ENCODE data around the gene GORASP1. TPM values are rescaled to one million over a fixed set of nuclear protein-coding genes. Genes with fewer than 3 reads are reported as not detected.

Gene GORASP1
- total RNA-seq, 1 donor from 2014 or later = 11.5 TPM

DNA sequence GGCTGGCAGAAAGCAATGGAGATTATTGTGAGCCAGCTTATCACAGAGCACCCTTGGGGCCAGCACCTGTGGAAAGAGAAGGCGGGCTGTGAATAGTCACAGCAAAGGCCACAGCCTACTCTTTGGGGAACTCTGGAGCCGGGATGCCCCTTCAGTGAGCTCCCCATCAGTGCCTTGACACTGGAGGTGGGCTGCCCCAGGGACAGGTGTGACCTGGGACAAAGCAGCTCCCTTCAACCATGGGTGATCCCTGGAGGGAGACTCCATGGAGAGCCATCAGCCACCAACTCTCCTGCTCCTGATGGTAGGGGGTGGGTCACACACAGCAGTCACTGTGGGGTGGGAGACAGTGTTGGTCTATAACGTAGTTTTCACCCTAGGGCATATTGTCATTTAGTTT is 5.9 kb upstream of the GORASP1 start:
- no peak overlapping the region for H3K9ac ChIP-seq (ENCODE audit: low read depth in 1 of 3, low read length in 3 of 3)
- no peak overlapping the region for H3K27ac ChIP-seq (ENCODE audit: low read depth, low read length)
- no peaks in the 10 kb centered on the region for H3K27me3 ChIP-seq (ENCODE audit: control insufficient read depth in 3 of 3, insufficient read depth in 3 of 3, low read length in 3 of 3)
- peaks cover under 1 to 2% (median 2%) of the 10 kb centered on the region in 3 donors for H3K4me1 ChIP-seq (ENCODE audit: control insufficient read depth in 3 of 3, insufficient read depth in 3 of 3, low read length in 3 of 3)
- H3K9me3 ChIP-seq (ENCODE audit: control insufficient read depth in 3 of 3, low read length in 3 of 3) = no peaks in the 10 kb centered on the region
- no peak overlapping the region for H3K4me3 ChIP-seq (ENCODE audit: low read length in 3 of 3)
- no peaks in the 10 kb centered on the region for H3K36me3 ChIP-seq (ENCODE audit: control insufficient read depth in 3 of 3, insufficient read depth in 3 of 3, low read length in 3 of 3)

DNA sequence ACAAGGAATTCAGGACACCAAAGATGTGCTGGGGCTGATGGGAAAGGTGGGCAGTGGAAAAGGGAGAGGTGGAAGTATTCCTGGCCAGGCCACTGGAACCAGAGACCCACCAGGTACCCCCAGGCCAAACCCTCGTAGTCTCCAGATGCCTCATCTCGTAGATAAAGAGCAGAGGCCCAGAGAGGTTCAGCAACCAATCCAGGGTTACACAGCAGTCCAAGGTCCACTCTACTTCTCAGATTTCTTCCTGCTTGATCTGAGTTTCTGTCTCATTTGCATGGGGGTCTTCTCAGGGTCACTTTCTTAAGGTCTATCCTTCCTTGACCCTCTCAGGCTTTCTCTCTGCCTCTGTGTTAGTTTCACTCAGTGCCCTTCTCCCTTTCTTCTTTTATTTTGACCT is 5.1 kb upstream of the GORASP1 start:
- H3K4me1 ChIP-seq (ENCODE audit: control insufficient read depth in 3 of 3, insufficient read depth in 3 of 3, low read length in 3 of 3) = peaks cover 7 to 10% (median 8%) of the 10 kb centered on the region in 3 donors
- no peaks in the 10 kb centered on the region for H3K36me3 ChIP-seq (ENCODE audit: control insufficient read depth in 3 of 3, insufficient read depth in 3 of 3, low read length in 3 of 3)
- H3K27me3 ChIP-seq (ENCODE audit: control insufficient read depth in 3 of 3, insufficient read depth in 3 of 3, low read length in 3 of 3) = no peaks in the 10 kb centered on the region
- H3K27ac ChIP-seq (ENCODE audit: low read depth, low read length) = no peak overlapping the region
- H3K9me3 ChIP-seq (ENCODE audit: control insufficient read depth in 3 of 3, low read length in 3 of 3) = no peaks in the 10 kb centered on the region
- H3K9ac ChIP-seq (ENCODE audit: low read depth in 1 of 3, low read length in 3 of 3) = no peak overlapping the region
- H3K4me3 ChIP-seq (ENCODE audit: low read length in 3 of 3) = no peak overlapping the region

DNA sequence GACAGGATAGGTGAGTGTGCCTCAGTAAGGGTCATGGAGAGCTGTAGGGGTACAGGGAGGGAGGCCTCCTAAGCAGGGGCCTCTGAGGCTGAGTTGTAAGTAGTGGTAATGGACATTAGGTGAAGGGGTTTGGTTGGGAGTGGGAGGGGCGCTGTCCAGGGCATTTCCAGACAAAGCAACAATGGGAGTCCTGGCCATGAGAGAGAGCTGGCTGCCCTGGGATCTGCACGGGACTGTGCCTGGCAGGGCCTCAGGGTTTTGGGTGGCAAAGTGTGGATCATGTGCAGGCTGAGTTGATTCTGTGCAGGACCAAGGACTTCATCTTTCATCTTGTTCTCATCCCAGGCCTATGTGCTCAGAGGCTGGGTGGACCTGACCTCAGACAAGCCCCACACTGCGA is 4.7 kb upstream of the GORASP1 start:
- Histone ChIP-seq H3K36me3 (ENCODE audit: control insufficient read depth in 3 of 3, insufficient read depth in 3 of 3, low read length in 3 of 3) (no peaks in the 10 kb centered on the region), H3K4me3 (ENCODE audit: low read length in 3 of 3) (no peak overlapping the region)

DNA sequence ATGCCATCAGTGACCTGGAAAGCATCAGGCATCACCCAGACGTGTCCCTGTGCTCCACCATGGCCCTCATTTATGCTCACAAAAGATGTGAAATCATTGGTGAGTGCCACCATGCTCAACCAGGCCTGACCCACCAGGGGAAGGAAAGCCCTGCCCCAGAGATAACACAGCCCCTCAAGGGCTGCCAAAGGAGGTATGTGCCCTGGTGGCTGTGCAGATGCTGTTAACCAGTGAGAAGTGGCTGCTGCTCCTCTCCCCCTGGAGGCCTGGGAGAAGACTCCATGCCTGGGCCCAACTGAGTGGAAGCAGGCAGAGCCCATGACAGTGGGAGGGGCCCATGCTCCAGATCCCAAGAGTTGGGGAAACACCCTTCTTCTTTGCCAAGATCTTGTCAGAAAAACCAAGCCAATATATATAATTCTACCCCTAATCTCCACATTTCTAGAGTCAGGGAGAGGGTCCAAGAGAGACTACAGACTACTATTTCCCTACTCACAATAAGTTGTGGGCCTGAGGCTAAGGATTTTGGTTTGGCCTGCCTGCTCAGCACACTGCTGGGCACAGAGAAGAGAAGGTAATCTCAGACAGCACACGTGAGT is 2.7 kb upstream of the GORASP1 start:
- Histone ChIP-seq H3K4me1 (ENCODE audit: control insufficient read depth in 3 of 3, insufficient read depth in 3 of 3, low read length in 3 of 3) (peaks cover 24 to 29% (median 24%) of the 10 kb centered on the region in 3 donors), H3K4me3 (ENCODE audit: low read length in 3 of 3) (no peak overlapping the region), H3K27ac (ENCODE audit: low read depth, low read length) (no peak overlapping the region), H3K9ac (ENCODE audit: low read depth in 1 of 3, low read length in 3 of 3) (no peak overlapping the region), H3K27me3 (ENCODE audit: control insufficient read depth in 3 of 3, insufficient read depth in 3 of 3, low read length in 3 of 3) (no peaks in the 10 kb centered on the region), H3K9me3 (ENCODE audit: control insufficient read depth in 3 of 3, low read length in 3 of 3) (no peaks in the 10 kb centered on the region), H3K36me3 (ENCODE audit: control insufficient read depth in 3 of 3, insufficient read depth in 3 of 3, low read length in 3 of 3) (no peaks in the 10 kb centered on the region)

More for the DNA sequence above, 4.7 kb upstream of the GORASP1 start:
- no peaks in the 10 kb centered on the region for H3K27me3 ChIP-seq (ENCODE audit: control insufficient read depth in 3 of 3, insufficient read depth in 3 of 3, low read length in 3 of 3)
- H3K9me3 ChIP-seq (ENCODE audit: control insufficient read depth in 3 of 3, low read length in 3 of 3) = no peaks in the 10 kb centered on the region
- no peak overlapping the region for H3K9ac ChIP-seq (ENCODE audit: low read depth in 1 of 3, low read length in 3 of 3)
- peaks cover 7 to 11% (median 8%) of the 10 kb centered on the region in 3 donors for H3K4me1 ChIP-seq (ENCODE audit: control insufficient read depth in 3 of 3, insufficient read depth in 3 of 3, low read length in 3 of 3)
- H3K27ac ChIP-seq (ENCODE audit: low read depth, low read length) = no peak overlapping the region

DNA sequence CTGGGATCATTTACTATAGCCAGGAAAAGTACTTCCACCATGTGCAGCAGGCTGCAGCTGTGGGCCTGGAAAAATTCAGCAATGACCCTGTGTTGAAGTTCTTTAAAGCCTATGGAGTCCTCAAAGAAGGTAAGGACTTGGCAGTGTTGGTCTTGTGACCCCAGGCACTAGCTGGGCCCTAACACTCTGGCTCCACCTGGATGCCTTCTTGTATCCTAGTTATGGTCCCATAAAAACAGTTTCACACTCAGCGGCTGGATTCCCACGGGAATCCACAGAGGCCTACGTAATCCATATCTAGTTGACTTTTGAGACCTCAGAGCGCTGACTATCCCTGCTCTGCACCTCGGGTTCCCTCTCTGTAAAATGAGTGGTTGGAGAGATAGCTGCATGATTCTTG is 1.7 kb upstream of the GORASP1 start:
- H3K36me3 ChIP-seq (ENCODE audit: control insufficient read depth in 3 of 3, insufficient read depth in 3 of 3, low read length in 3 of 3) = no peaks in the 10 kb centered on the region
- no peak overlapping the region for H3K27ac ChIP-seq (ENCODE audit: low read depth, low read length)
- H3K27me3 ChIP-seq (ENCODE audit: control insufficient read depth in 3 of 3, insufficient read depth in 3 of 3, low read length in 3 of 3) = no peaks in the 10 kb centered on the region
- H3K9ac ChIP-seq (ENCODE audit: low read depth in 1 of 3, low read length in 3 of 3) = peak overlapping the region in 1 of 3 donors; percentile 33
- peaks cover 33 to 40% (median 35%) of the 10 kb centered on the region in 3 donors for H3K4me1 ChIP-seq (ENCODE audit: control insufficient read depth in 3 of 3, insufficient read depth in 3 of 3, low read length in 3 of 3)
- H3K9me3 ChIP-seq (ENCODE audit: control insufficient read depth in 3 of 3, low read length in 3 of 3) = no peaks in the 10 kb centered on the region
- H3K4me3 ChIP-seq (ENCODE audit: low read length in 3 of 3) = no peak overlapping the region

DNA sequence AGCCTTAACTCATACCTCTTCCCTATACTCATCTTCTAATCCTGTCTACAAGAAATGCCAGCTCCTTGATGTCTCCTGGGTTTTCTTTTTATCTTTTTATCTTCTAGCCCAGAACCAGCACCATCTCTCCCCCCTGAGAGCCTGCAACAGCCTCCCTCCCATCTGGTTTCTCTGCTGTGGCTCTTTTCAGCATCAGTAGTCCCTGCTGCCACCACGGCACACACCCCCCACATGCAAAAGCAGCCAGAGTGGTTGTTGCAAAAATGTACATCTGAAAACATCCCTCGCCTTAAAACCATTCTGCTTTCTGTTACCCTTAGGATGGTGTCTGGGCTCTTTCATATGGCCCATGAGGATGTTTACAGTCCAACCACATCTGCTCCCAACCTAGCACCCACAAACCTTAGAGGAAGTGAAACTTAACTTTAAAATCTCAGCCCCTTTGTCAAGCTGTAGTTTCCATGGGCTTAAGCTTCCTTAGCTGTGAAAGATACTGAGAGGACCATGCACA is 828 bp upstream of the GORASP1 start:
- H3K9ac ChIP-seq (ENCODE audit: low read depth in 1 of 3, low read length in 3 of 3) = peak overlapping the region; percentile 85 to 94 (median 88)
- H3K36me3 ChIP-seq (ENCODE audit: control insufficient read depth in 3 of 3, insufficient read depth in 3 of 3, low read length in 3 of 3) = no peaks in the 10 kb centered on the region
- H3K4me3 ChIP-seq (ENCODE audit: low read length in 3 of 3) = peak overlapping the region; percentile 87 to 92 (median 88)
- peak overlapping the region; percentile 95 for H3K27ac ChIP-seq (ENCODE audit: low read depth, low read length)
- no peaks in the 10 kb centered on the region for H3K9me3 ChIP-seq (ENCODE audit: control insufficient read depth in 3 of 3, low read length in 3 of 3)
- H3K4me1 ChIP-seq (ENCODE audit: control insufficient read depth in 3 of 3, insufficient read depth in 3 of 3, low read length in 3 of 3) = peaks cover 37 to 48% (median 43%) of the 10 kb centered on the region in 3 donors
- H3K27me3 ChIP-seq (ENCODE audit: control insufficient read depth in 3 of 3, insufficient read depth in 3 of 3, low read length in 3 of 3) = no peaks in the 10 kb centered on the region

DNA sequence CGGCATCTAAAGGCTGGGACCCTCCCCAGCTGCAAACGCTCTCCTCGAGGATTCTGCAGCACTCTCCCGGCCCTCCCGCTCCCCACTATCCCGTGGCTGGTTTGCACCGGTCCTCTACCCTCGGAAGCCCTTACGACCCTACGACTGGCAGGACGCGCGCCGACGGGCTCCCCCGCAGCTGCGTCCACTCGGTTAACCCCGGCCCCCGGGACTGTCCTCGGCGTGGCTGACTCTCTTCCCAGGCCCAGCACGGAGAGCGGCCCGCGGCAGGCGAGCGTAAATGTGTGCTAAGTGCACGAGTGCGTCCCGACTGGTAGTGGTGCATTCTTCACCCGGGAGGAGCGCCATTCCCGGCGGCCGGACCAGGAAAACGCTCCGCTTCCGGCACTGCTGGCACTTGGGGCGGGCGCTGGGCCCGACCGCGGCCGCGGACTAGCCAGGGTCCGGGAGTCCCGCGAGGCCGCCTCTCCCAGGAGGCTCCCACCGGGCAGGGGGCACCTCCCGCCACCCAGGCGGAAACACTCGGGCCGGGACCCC is 508 bp downstream of the GORASP1 start:
- Histone ChIP-seq H3K9me3 (ENCODE audit: control insufficient read depth in 3 of 3, low read length in 3 of 3) (no peaks in the 10 kb centered on the region), H3K36me3 (ENCODE audit: control insufficient read depth in 3 of 3, insufficient read depth in 3 of 3, low read length in 3 of 3) (peaks cover 0 to 3% (median 0%) of the 10 kb centered on the region in 3 donors), H3K27ac (ENCODE audit: low read depth, low read length) (peak overlapping the region; percentile 95), H3K9ac (ENCODE audit: low read depth in 1 of 3, low read length in 3 of 3) (peak overlapping the region; percentile 85 to 94 (median 88)), H3K4me3 (ENCODE audit: low read length in 3 of 3) (peak overlapping the region; percentile 87 to 92 (median 88)), H3K27me3 (ENCODE audit: control insufficient read depth in 3 of 3, insufficient read depth in 3 of 3, low read length in 3 of 3) (no peaks in the 10 kb centered on the region), H3K4me1 (ENCODE audit: control insufficient read depth in 3 of 3, insufficient read depth in 3 of 3, low read length in 3 of 3) (peaks cover 37 to 58% (median 44%) of the 10 kb centered on the region in 3 donors)

DNA sequence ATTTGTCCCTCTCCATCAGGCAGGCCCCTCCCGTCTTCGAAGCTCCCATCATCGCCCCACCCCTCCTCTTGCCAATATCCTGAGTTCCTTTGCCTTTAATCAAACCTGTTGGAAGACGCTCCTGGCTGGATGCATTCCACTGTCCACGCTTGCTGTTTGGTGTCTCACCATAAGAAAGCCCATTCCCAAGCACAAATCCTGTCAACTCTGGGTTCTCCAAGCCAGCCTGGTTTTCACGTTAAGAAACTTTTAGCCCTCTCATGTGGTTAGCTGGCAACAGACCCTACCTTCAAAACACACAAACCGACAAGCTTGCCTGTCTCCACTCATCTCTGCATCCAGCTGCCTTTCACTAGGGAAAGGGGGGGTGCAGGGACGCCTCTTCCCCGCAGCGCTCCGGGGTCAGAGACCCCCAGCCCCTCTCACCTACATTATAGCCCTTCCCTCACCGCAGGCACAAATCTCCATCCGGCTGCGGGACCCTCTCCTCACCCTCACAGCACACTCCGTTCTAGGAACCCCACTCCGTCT is 1.1 kb downstream of the GORASP1 start:
- peak overlapping the region; percentile 85 to 94 (median 88) for H3K9ac ChIP-seq (ENCODE audit: low read depth in 1 of 3, low read length in 3 of 3)
- H3K27ac ChIP-seq (ENCODE audit: low read depth, low read length) = peak overlapping the region; percentile 95
- H3K4me3 ChIP-seq (ENCODE audit: low read length in 3 of 3) = peak overlapping the region; percentile 87 to 92 (median 88)
- peaks cover 40 to 64% (median 46%) of the 10 kb centered on the region in 3 donors for H3K4me1 ChIP-seq (ENCODE audit: control insufficient read depth in 3 of 3, insufficient read depth in 3 of 3, low read length in 3 of 3)
- peaks cover 0 to 3% (median 0%) of the 10 kb centered on the region in 3 donors for H3K36me3 ChIP-seq (ENCODE audit: control insufficient read depth in 3 of 3, insufficient read depth in 3 of 3, low read length in 3 of 3)
- H3K9me3 ChIP-seq (ENCODE audit: control insufficient read depth in 3 of 3, low read length in 3 of 3) = no peaks in the 10 kb centered on the region
- no peaks in the 10 kb centered on the region for H3K27me3 ChIP-seq (ENCODE audit: control insufficient read depth in 3 of 3, insufficient read depth in 3 of 3, low read length in 3 of 3)

DNA sequence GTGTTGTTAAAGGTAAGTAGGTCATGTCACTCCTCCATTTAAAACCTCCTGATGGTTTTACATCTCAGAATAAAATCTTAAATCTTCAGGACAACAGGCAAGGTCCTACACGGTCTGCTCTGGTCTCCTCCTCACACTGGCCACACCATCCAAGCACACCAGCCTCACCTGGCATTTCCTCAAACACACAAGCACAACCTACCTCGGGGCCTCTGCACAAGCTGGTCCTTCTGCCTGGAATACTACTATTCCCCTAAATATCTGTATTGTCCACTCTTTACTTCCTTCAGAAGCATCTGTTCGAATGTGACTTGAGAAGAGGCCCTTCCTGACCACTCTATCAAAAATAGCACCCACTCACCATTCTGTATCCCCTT is 1.8 kb downstream of the GORASP1 start:
- Histone ChIP-seq H3K4me1 (ENCODE audit: control insufficient read depth in 3 of 3, insufficient read depth in 3 of 3, low read length in 3 of 3) (peaks cover 41 to 66% (median 48%) of the 10 kb centered on the region in 3 donors), H3K27ac (ENCODE audit: low read depth, low read length) (peak overlapping the region; percentile 95), H3K9me3 (ENCODE audit: control insufficient read depth in 3 of 3, low read length in 3 of 3) (no peaks in the 10 kb centered on the region), H3K4me3 (ENCODE audit: low read length in 3 of 3) (peak overlapping the region; percentile 49 to 88 (median 87)), H3K36me3 (ENCODE audit: control insufficient read depth in 3 of 3, insufficient read depth in 3 of 3, low read length in 3 of 3) (peaks cover 0 to 7% (median 4%) of the 10 kb centered on the region in 3 donors), H3K9ac (ENCODE audit: low read depth in 1 of 3, low read length in 3 of 3) (peak overlapping the region in 2 of 3 donors; percentile 85 to 94), H3K27me3 (ENCODE audit: control insufficient read depth in 3 of 3, insufficient read depth in 3 of 3, low read length in 3 of 3) (no peaks in the 10 kb centered on the region)
